K562 (cell line): Measurements from ENCODE around the gene ABL1. TPM values are rescaled to one million over a fixed set of nuclear protein-coding genes. Genes with fewer than 3 reads are reported as not detected.
"Not testable (repeated sequence)": the region's sequence is repeated elsewhere in the genome, so short reads cannot be mapped to it uniquely, and the experiment has no call there.

ENCODE experiments used
- ATAC-seq: fragments of 200-7000 bp; cut with Tn5 transposase; 3 replicates; pipeline ENCODE4 v1.9.1; 2020; ENCODE audit warnings: moderate library complexity
- BruUV-seq: library from RNA; stranded (reverse); fragments of 400-500 nt; replicated peaks from 2 replicates; lab custom pipeline; 2021; lab: Mats Ljungman, UMichigan
- CTCF ChIA-PET: fragments of 300-600 bp; formaldehyde crosslinking; extraction: SDS; loops from one replicate; lab custom pipeline; 2021; ENCODE audit warnings: low intra/inter-chr PET ratio; lab: Yijun Ruan, JAX
- POLR2A ChIA-PET: fragments of 300-600, 350-650 bp; sonication (Branson Sonifier 250); formaldehyde crosslinking; extraction: SDS; loops from one replicate; lab custom pipeline; 2021; ENCODE audit warnings: antibody characterized with exemption, inconsistent platforms; lab: Yijun Ruan, JAX
- DNase-seq, 4 experiments: peaks; one replicate each; pipeline versions ENCODE4 v3.0.0 to v3.0.0-alpha.2; 2011 to 2018; ENCODE audit warnings: low spot score in 3 of 4, mixed read lengths in 3 of 4; ENCODE audit errors: extremely low read depth in 1 of 4
- FAIRE-seq: peaks from 2 replicates; lab custom pipeline; 2011; peaks lifted over from hg19 to GRCh38; lab: Jason Lieb, UNC
- H2AFZ ChIP-seq: 2 replicates; pipeline ENCODE4 v1.6.0; 2011; ENCODE audit warnings: low read depth, low read length, control low read depth, inconsistent platforms
- H3K27ac ChIP-seq: fragments of 200-600 bp; 3 replicates; pipeline ENCODE4 v1.8.0; 2011; ENCODE audit warnings: low read depth, mild to moderate bottlenecking, control low read depth, inconsistent platforms, low read length, moderate library complexity, mixed read lengths; ENCODE audit errors: extremely low read depth
- H3K27me3 ChIP-seq, 2 experiments: fragments of 300-600 bp in 1 of 2; 2 replicates in 1 of 2; 3 replicates in 1 of 2; pipeline versions ENCODE4 v1.6.0 to v1.8.0; 2011; ENCODE audit warnings: inconsistent platforms in 2 of 2, low read length in 2 of 2, mild to moderate bottlenecking in 1 of 2, mixed read lengths in 1 of 2, moderate library complexity in 1 of 2; ENCODE audit not compliant: control insufficient read depth in 2 of 2, insufficient read depth in 2 of 2
- H3K36me3 ChIP-seq: fragments of 300-600 bp; 3 replicates; pipeline ENCODE4 v1.8.0; 2011; ENCODE audit warnings: mild to moderate bottlenecking, low read length, inconsistent platforms; ENCODE audit not compliant: control insufficient read depth, insufficient read depth
- H3K4me1 ChIP-seq, 2 experiments: fragments of 200-600 bp in 1 of 2; replicated peaks in 1 of 2; 2 replicates in 1 of 2; 3 replicates in 1 of 2; pipeline versions ENCODE4 v1.5.1 to v1.8.0; 2011; ENCODE audit warnings: inconsistent platforms in 2 of 2, low read length in 2 of 2, mild to moderate bottlenecking in 1 of 2, mixed read lengths in 1 of 2, moderate library complexity in 1 of 2; ENCODE audit not compliant: control insufficient read depth in 2 of 2, insufficient read depth in 2 of 2
- H3K4me2 ChIP-seq: 2 replicates; pipeline ENCODE4 v1.6.1; 2011; ENCODE audit warnings: low read length, control low read depth, inconsistent platforms, mixed read lengths; ENCODE audit not compliant: insufficient read depth
- H3K4me3 ChIP-seq: fragments of 200-600 bp; sonication (generic), shearing (Covaris generic); 2 replicates; pipeline ENCODE4 v1.5.1; 2016; ENCODE audit warnings: control low read depth, inconsistent platforms
- H3K79me2 ChIP-seq: fragments of 200-600 bp; 3 replicates; pipeline ENCODE4 v1.8.0; 2011; ENCODE audit warnings: low read length, inconsistent platforms; ENCODE audit not compliant: control insufficient read depth, insufficient read depth
- H3K9ac ChIP-seq, 2 experiments: 2 replicates each; pipeline versions ENCODE4 v1.6.0 to v1.6.1; 2011; ENCODE audit warnings: low read depth in 2 of 2, low read length in 2 of 2, control low read depth in 1 of 2, inconsistent platforms in 1 of 2, mild to moderate bottlenecking in 1 of 2, mixed read lengths in 1 of 2; ENCODE audit not compliant: insufficient read depth in 1 of 2
- H3K9me1 ChIP-seq: one replicate; pipeline ENCODE4 v1.6.0; 2011; ENCODE audit warnings: inconsistent platforms, mild to moderate bottlenecking, low read length, moderate library complexity; ENCODE audit not compliant: control insufficient read depth, insufficient read depth
- H3K9me3 ChIP-seq: replicated peaks from 2 replicates; pipeline ENCODE4 v1.5.1; 2011; ENCODE audit warnings: low read depth, low read length, inconsistent platforms; ENCODE audit not compliant: control insufficient read depth, insufficient read depth
- H4K20me1 ChIP-seq: replicated peaks from 2 replicates; pipeline ENCODE4 v1.6.1; 2011; ENCODE audit warnings: low read length, inconsistent platforms, mixed read lengths; ENCODE audit not compliant: control insufficient read depth, insufficient read depth
- GATAD2A ChIP-seq: fragments of 450-650 bp; IDR thresholded peaks from 2 replicates; pipeline ENCODE4 v1.6.1; 2017
- MLX ChIP-seq, 2 experiments: fragments of 450-650 bp in 1 of 2; sonication (generic) in 1 of 2; formaldehyde crosslinking; conservative IDR thresholded peaks; 2 replicates each; pipeline versions ENCODE4 v1.4.0 to v1.8.1; 2020 to 2022; ENCODE audit warnings: mild to moderate bottlenecking in 1 of 2, missing genetic modification reagents in 1 of 2
- WGBS: fragments of 100-300 bp; shearing (Covaris generic); methylation state at CpG from one replicate; pipeline ENCODE4 v1.1.6; 2016; ENCODE audit warnings: low coverage, mixed read lengths; ENCODE audit not compliant: insufficient coverage; ENCODE audit errors: missing lambda C conversion rate; 5-methylcytosine and 5-hydroxymethylcytosine counted together
- in situ Hi-C: fragments of 300-500 bp; cut with MboI; formaldehyde crosslinking; loops from 4 replicates; pipeline ENCODE4 v1.15.0; 2018; ENCODE audit warnings: inconsistent platforms, mixed read lengths
- intact Hi-C: fragments of 100-400 bp; cut with micrococcal nuclease; formaldehyde crosslinking; loops from 2 replicates; pipeline ENCODE4 v1.14.2; 2022
- polyA plus RNA-seq, 8 experiments: library from polyadenylated mRNA; depleted of rRNA in 4 of 8; stranded (reverse) in 5 of 8; unstranded in 3 of 8; fragments of >200 nt; fragmentation: Nextera tagmentation in 2 of 8; fragmentation: Illumina TruSeq in 1 of 8; extraction: Ambion mirVana in 2 of 8; extraction: Trizol in 1 of 8; gene quantifications; 2 replicates each; pipeline versions ENCODE4 v1.2.1 to v1.2.3, GENCODE V29; 2011 to 2014; ENCODE audit warnings: inconsistent platforms in 1 of 8, missing spikeins in 1 of 8
- total RNA-seq, 7 experiments: library from RNA; depleted of rRNA in 6 of 7; stranded (reverse); fragments of >200 nt in 6 of 7; fragmentation: Illumina TruSeq in 2 of 7; extraction: Trizol in 2 of 7; gene quantifications; 2 replicates each; pipeline versions ENCODE4 v1.2.1 to v1.2.3, GENCODE V29; 2011 to 2021; ENCODE audit warnings: low replicate concordance in 1 of 7

ABL1 gene
- total and polyA plus RNA-seq, 9 of the 15 experiments (the other 6 are each of a cell fraction or from before 2014, with no cell fraction given) = 1.5 to 130 (median 37.8) TPM

DNA sequence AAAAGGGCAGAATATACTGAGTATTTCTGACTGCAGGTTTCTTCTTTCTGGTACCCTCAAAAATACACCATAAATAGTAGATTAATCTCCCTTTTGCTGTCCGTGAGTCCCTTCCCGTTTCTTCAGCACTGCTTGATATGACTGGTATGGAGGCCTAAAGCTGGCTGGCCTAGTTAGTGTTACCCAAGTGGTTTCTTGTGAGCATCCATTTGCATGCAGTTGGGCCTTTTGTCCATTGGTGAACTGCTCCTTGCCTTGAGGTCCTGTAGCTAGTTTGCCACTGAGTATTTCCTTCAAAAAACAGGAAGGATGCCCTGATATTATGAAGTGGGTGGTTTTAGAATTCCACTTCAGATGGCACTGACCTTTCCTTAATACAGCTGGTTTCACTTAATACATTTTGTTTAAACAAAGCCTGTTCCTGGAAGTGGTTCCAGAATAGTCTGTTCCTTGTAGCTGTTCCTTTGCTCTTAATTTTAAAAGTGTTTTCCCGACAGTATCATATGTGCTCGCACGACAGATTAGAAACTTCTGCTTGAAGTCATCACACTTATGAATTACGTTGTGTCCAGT is 40.0 kb upstream of the ABL1 start:
- Histone ChIP-seq H3K79me2 (no peaks in the 10 kb centered on the region), H3K4me1 (no peaks in the 10 kb centered on the region), H3K4me2 (no peak overlapping the region), H4K20me1 (0 out of 2 replicates have a peak, but pooled peaks cover 4% of the 10 kb centered on the region), H3K9ac (no peak overlapping the region), H3K36me3 (no peaks in the 10 kb centered on the region), H3K9me1 (no peaks in the 10 kb centered on the region), H3K9me3 (peaks cover 2% of the 10 kb centered on the region; the same call in 1 of the 2 replicates), H2AFZ (no peak overlapping the region), H3K27me3 (no peaks in the 10 kb centered on the region), H3K4me3 (no peak overlapping the region), H3K27ac (no peak overlapping the region)
- TF ChIP-seq MLX (CRISPR knock-in tag; conservative IDR thresholded peaks at IDR 0.05) (0 out of 4 replicates have a peak, but pooled peaks of 1 of the 2 experiments have one; percentile 29), GATAD2A (no peak)
- CTCF ChIA-PET = no interaction called here
- BruUV-seq = no TSS peak
- ATAC-seq (no peak), FAIRE-seq (no peak), DNase-seq (no peak)
- intact Hi-C loops (no loop called here), in situ Hi-C loops (no loop called here)
- POLR2A ChIA-PET = interaction anchor here (0.6 to 7.3 kb wide), 9 partner anchors 8 to 59 kb away, joined by 3 to 75 read pairs (median 10); no protein-coding TSS in a partner anchor
- 82% methylated on average over 6 of the region's 6 CpGs for WGBS

GRCh38 chr9:130803116-130803515 is 31.9 kb upstream of the ABL1 start:
- H3K4me1 ChIP-seq, ATAC-seq, H3K4me3 ChIP-seq, DNase-seq, H3K9me3 ChIP-seq, FAIRE-seq, H3K4me2 ChIP-seq, H4K20me1 ChIP-seq, H3K9me1 ChIP-seq, in situ Hi-C loops, H3K79me2 ChIP-seq, H2AFZ ChIP-seq, H3K9ac ChIP-seq, H3K27me3 ChIP-seq, BruUV-seq, H3K27ac ChIP-seq, H3K36me3 ChIP-seq: not testable (repeated sequence)
- intact Hi-C loops = loop anchor here (5.0 kb wide), 1 partner anchor 51 kb away; no protein-coding TSS in a partner anchor
- TF ChIP-seq MLX (CRISPR knock-in tag; conservative IDR thresholded peaks at IDR 0.05) = 0 out of 4 replicates have a peak, but pooled peaks of 1 of the 2 experiments have one; percentile 63
- ChIA-PET CTCF (interaction anchor here (0.6 to 0.7 kb wide), 2 partner anchors 9 to 17 kb away, joined by 3 read pairs; no protein-coding TSS in a partner anchor), POLR2A (interaction anchor here (0.8 to 8.1 kb wide), 13 partner anchors 9 to 199 kb away, joined by 3 to 84 read pairs (median 7); no protein-coding TSS in a partner anchor)
- 91% methylated on average over 11 of the region's 11 CpGs for WGBS
